Natural killer cell (primary cell): ENCODE results near the gene H1-8. TPM values are rescaled to one million over a fixed set of nuclear protein-coding genes. Genes with fewer than 3 reads are reported as not detected.

ENCODE experiments used
- ATAC-seq, 3 donors: fragments of 150-1000 bp in 2 of 3; fragments of 200-7000 bp in 1 of 3; cut with Tn5 transposase; 1 replicate in 1 of 3; 2 replicates in 2 of 3; pipeline ENCODE4 v1.10.0; 2021; ENCODE audit warnings: mild to moderate bottlenecking in 2 of 3, moderate library complexity in 2 of 3
- DNase-seq, 2 donors: peaks; one replicate each; pipeline versions ENCODE4 v3.0.0 to v3.0.0-alpha.2; 2013 to 2021; ENCODE audit warnings: mixed read lengths in 1 of 2
- H3K27ac ChIP-seq: one replicate; pipeline ENCODE4 v1.5.1; 2013; ENCODE audit warnings: mild to moderate bottlenecking, low read length
- H3K27me3 ChIP-seq: one replicate; pipeline ENCODE4 v1.6.1; 2013; ENCODE audit warnings: low read length; ENCODE audit not compliant: control insufficient read depth, insufficient read depth
- H3K36me3 ChIP-seq: one replicate; pipeline ENCODE4 v1.6.1; 2013; ENCODE audit warnings: low read length; ENCODE audit not compliant: control insufficient read depth, insufficient read depth
- H3K4me1 ChIP-seq: one replicate; pipeline ENCODE4 v1.6.1; 2013; ENCODE audit warnings: low read length; ENCODE audit not compliant: control insufficient read depth, insufficient read depth
- H3K4me3 ChIP-seq: one replicate; pipeline ENCODE4 v1.5.1; 2013; ENCODE audit warnings: low read length
- H3K9me3 ChIP-seq: one replicate; pipeline ENCODE4 v1.6.1; 2013; ENCODE audit warnings: low read length; ENCODE audit not compliant: control insufficient read depth, insufficient read depth
- H3K27ac Mint-ChIP-seq, 2 donors: one replicate each; pipeline ENCODE4 v1.8.0; 2022; ENCODE audit warnings: mild to moderate bottlenecking in 2 of 2, mixed read lengths in 2 of 2, moderate library complexity in 1 of 2
- H3K27me3 Mint-ChIP-seq, 2 donors: one replicate each; pipeline ENCODE4 v1.8.0; 2022; ENCODE audit warnings: low read depth in 2 of 2, mixed read lengths in 2 of 2
- H3K36me3 Mint-ChIP-seq: one replicate; pipeline ENCODE4 v1.8.0; 2022; ENCODE audit warnings: mixed read lengths
- H3K4me1 Mint-ChIP-seq, 2 donors: one replicate each; pipeline ENCODE4 v1.8.0; 2022; ENCODE audit warnings: mixed read lengths in 2 of 2
- H3K4me3 Mint-ChIP-seq: one replicate; pipeline ENCODE4 v1.8.0; 2022; ENCODE audit warnings: mild to moderate bottlenecking, moderate library complexity, mixed read lengths
- H3K9me3 Mint-ChIP-seq, 2 donors: one replicate each; pipeline ENCODE4 v1.8.0; 2022; ENCODE audit warnings: mixed read lengths in 2 of 2
- WGBS: methylation state at CpG from one replicate; pipeline ENCODE4 v1.1.7; 2013; ENCODE audit warnings: missing lambda C conversion rate; ENCODE audit not compliant: insufficient coverage; 5-methylcytosine and 5-hydroxymethylcytosine counted together
- intact Hi-C: fragments of 100-400 bp; cut with micrococcal nuclease; formaldehyde crosslinking; loops from one replicate; pipeline ENCODE4 v1.14.2; 2022
- total RNA-seq, 4 donors: library from RNA; stranded (reverse); fragments of 120-200 nt in 1 of 4; gene quantifications; one replicate each; pipeline versions ENCODE4 v1.2.3 to v1.2.4, GENCODE V29; 2013 to 2022
- TF ChIP-seq, protein P1 (sequence below): fragments of 200-600 bp; IDR thresholded peaks from one replicate; pipeline ENCODE4 v1.8.0; 2022; ENCODE audit warnings: antibody characterized with exemption

The H1-8 gene
- total RNA-seq, 3 donors from 2014 or later (not counting 1 experiment from before 2014, with no cell fraction given), result not detected

GRCh38 chr3:129594409-129594808, 51.4 kb downstream of the H1-8 start:
- no peak overlapping the region for H3K27ac ChIP-seq
- Mint-ChIP-seq H3K4me1 (peaks cover 47 to 75% of the 10 kb centered on the region in 2 donors), H3K9me3 (no peaks in the 10 kb centered on the region), H3K4me3 (peak overlapping the region; percentile 89), H3K36me3 (no peaks in the 10 kb centered on the region), H3K27ac (peak overlapping the region; percentile 92 to 93), H3K27me3 (no peaks in the 10 kb centered on the region)
- DNase-seq (no peak), ATAC-seq (no peak)
- intact Hi-C loops, result no loop called here
- TF ChIP-seq, protein P1, sequence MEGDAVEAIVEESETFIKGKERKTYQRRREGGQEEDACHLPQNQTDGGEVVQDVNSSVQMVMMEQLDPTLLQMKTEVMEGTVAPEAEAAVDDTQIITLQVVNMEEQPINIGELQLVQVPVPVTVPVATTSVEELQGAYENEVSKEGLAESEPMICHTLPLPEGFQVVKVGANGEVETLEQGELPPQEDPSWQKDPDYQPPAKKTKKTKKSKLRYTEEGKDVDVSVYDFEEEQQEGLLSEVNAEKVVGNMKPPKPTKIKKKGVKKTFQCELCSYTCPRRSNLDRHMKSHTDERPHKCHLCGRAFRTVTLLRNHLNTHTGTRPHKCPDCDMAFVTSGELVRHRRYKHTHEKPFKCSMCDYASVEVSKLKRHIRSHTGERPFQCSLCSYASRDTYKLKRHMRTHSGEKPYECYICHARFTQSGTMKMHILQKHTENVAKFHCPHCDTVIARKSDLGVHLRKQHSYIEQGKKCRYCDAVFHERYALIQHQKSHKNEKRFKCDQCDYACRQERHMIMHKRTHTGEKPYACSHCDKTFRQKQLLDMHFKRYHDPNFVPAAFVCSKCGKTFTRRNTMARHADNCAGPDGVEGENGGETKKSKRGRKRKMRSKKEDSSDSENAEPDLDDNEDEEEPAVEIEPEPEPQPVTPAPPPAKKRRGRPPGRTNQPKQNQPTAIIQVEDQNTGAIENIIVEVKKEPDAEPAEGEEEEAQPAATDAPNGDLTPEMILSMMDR, result no peak
- no peak overlapping the region for H3K4me3 ChIP-seq
- 57% methylated on average over 8 of the region's 10 CpGs for WGBS
- no peaks in the 10 kb centered on the region for H3K9me3 ChIP-seq
- H3K27me3 ChIP-seq, result no peaks in the 10 kb centered on the region
- H3K36me3 ChIP-seq, result no peaks in the 10 kb centered on the region
- peaks cover 92% of the 10 kb centered on the region for H3K4me1 ChIP-seq

DNA sequence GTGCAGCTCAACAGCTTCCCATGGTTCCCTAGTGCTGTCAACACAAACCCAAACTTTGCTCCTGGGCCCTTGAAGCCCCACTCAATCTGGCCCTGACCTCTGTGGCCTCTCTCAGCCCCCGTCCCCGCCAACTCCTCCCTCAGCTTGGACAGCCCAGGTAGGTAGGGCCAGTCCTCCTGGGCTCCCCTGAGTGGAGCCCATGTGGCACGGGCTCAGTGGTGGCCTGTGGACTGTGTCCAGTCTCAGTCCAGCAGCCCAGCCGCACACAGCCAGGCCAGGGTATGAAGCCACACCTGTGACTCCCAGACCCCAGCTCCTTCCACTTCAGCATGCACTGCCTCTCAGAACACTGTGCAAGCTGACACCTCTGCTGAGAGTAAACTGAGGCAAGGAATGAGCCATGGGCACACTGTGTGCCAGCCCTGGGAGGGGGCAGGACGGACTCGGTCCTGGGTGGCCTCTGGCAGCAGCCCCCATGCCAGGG, 52.0 kb downstream of the H1-8 start:
- no peaks in the 10 kb centered on the region for H3K36me3 Mint-ChIP-seq
- peaks cover 51 to 79% of the 10 kb centered on the region in 2 donors for H3K4me1 Mint-ChIP-seq
- H3K27me3 Mint-ChIP-seq, result no peaks in the 10 kb centered on the region
- no peaks in the 10 kb centered on the region for H3K9me3 ChIP-seq
- no peak overlapping the region for H3K4me3 ChIP-seq
- ATAC-seq (no peak), DNase-seq (no peak)
- no peaks in the 10 kb centered on the region for H3K27me3 ChIP-seq
- no peak overlapping the region for H3K27ac ChIP-seq
- H3K9me3 Mint-ChIP-seq, result no peaks in the 10 kb centered on the region
- intact Hi-C loops, result no loop called here
- no peak overlapping the region for H3K27ac Mint-ChIP-seq
- WGBS, result 88% methylated on average over 6 of the region's 6 CpGs
- H3K4me3 Mint-ChIP-seq, result peak overlapping the region; percentile 49
- TF ChIP-seq, protein P1, result no peak
- peaks cover 94% of the 10 kb centered on the region for H3K4me1 ChIP-seq
- H3K36me3 ChIP-seq, result no peaks in the 10 kb centered on the region

GRCh38 chr3:129595544-129596193, 52.7 kb downstream of the H1-8 start:
- H3K27ac ChIP-seq, result no peak overlapping the region
- H3K4me1 ChIP-seq, result peaks cover 94% of the 10 kb centered on the region
- TF ChIP-seq, protein P1, result no peak
- intact Hi-C loops, result no loop called here
- Mint-ChIP-seq H3K9me3 (no peaks in the 10 kb centered on the region), H3K27me3 (no peaks in the 10 kb centered on the region), H3K4me1 (peaks cover 49 to 78% of the 10 kb centered on the region in 2 donors), H3K4me3 (peak overlapping the region; percentile 49), H3K27ac (no peak overlapping the region), H3K36me3 (no peaks in the 10 kb centered on the region)
- ATAC-seq, result no peak
- DNase-seq, result no peak
- H3K36me3 ChIP-seq, result no peaks in the 10 kb centered on the region
- H3K27me3 ChIP-seq, result no peaks in the 10 kb centered on the region
- 79% methylated on average over 10 of the region's 10 CpGs for whole genome bisulfite sequencing
- H3K9me3 ChIP-seq, result no peaks in the 10 kb centered on the region
- no peak overlapping the region for H3K4me3 ChIP-seq
